Stimulated activated memory B cell treated with anti-CD40 and anti-IgM and Interleukin-4, amounts not matched to agents 10 μg/mL and 1 μg/mL and 100 μg/mL, for 72 hours (primary cell): ENCODE data around the gene GDPD1.
A peak's percentile ranks its signal among the peaks of the same experiment; 100 is the strongest.
"Not testable (repeated sequence)": the region's sequence is repeated elsewhere in the genome, so short reads cannot be mapped to it uniquely, and the experiment has no call there.

Experiments used
- ATAC-seq: fragments of 150-1000 bp; cut with Tn5 transposase; 2 replicates; pipeline ENCODE4 v1.10.0; 2021
- H3K27ac Mint-ChIP-seq: one replicate; pipeline ENCODE4 v1.8.0; 2022; ENCODE audit warnings: mild to moderate bottlenecking, mixed read lengths
- H3K27me3 Mint-ChIP-seq: one replicate; pipeline ENCODE4 v1.8.0; 2022; ENCODE audit warnings: mixed read lengths
- H3K36me3 Mint-ChIP-seq: one replicate; pipeline ENCODE4 v1.8.0; 2022; ENCODE audit warnings: mixed read lengths
- H3K4me1 Mint-ChIP-seq: one replicate; pipeline ENCODE4 v1.8.0; 2022; ENCODE audit warnings: mixed read lengths
- H3K4me3 Mint-ChIP-seq: one replicate; pipeline ENCODE4 v1.8.0; 2022; ENCODE audit warnings: mild to moderate bottlenecking, moderate library complexity, mixed read lengths
- H3K9me3 Mint-ChIP-seq: one replicate; pipeline ENCODE4 v1.8.0; 2022; ENCODE audit warnings: mixed read lengths

Gene GDPD1

DNA sequence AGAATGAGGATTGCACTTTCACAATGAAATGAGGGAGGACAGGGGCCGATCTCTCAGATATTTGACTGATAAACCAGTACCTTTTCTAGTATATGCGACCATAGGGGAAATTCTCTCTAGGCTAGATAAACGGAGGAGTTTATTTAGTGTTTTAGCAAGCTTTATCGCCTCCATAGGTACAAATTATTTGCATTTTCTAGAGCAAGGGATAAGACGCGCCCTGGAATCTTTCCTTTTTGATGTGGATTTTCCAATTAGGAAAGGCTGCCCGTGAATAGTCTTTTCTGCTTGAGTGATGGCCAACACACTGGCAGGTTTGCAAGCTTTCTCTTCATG is 351 bp upstream of the GDPD1 start:
- H3K27me3 Mint-ChIP-seq, result no peaks in the 10 kb centered on the region
- peak overlapping the region; percentile 95 for H3K4me3 Mint-ChIP-seq
- no peaks in the 10 kb centered on the region for H3K36me3 Mint-ChIP-seq
- H3K27ac Mint-ChIP-seq, result peak overlapping the region; percentile 87
- H3K9me3 Mint-ChIP-seq, result no peaks in the 10 kb centered on the region
- no peak for ATAC-seq
- peaks cover 13% of the 10 kb centered on the region for H3K4me1 Mint-ChIP-seq

DNA sequence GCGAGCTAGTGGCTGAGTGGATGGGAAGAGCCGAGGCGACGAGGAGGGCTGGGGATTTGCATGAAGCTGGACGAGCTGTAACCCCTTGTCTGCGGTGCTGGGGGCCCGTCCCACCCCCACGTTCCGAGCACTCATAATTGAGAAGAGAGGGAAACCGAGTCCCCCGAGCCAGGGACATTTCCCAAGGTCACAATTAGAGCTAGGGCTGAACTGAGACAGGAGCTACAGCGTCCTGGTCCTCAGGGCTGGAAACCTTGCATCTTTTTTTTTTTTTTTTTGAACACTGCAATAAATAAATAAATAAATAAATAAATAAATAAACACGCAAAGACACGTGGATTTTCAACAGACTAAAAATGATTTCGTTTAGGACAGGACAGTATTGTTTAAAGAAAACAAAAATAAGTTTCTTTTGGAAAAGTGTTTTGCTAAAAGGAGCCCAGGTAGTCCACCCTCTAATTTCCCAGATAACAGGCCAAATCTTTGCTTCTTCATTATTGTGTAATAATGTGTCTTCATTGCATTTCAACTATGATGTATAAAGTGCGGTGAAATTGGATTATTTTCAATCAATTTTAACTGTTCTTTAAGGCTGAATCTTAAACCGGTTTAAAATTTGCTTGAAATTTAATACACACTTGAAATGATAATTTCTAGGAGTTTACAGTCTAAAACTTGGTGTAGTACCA is 992 bp downstream of the GDPD1 start:
- Mint-ChIP-seq H3K9me3 (no peaks in the 10 kb centered on the region), H3K27ac (peak overlapping the region; percentile 87), H3K4me1 (peaks cover 13% of the 10 kb centered on the region), H3K36me3 (no peaks in the 10 kb centered on the region), H3K4me3 (peak overlapping the region; percentile 95), H3K27me3 (no peaks in the 10 kb centered on the region)
- ATAC-seq, result no peak

DNA sequence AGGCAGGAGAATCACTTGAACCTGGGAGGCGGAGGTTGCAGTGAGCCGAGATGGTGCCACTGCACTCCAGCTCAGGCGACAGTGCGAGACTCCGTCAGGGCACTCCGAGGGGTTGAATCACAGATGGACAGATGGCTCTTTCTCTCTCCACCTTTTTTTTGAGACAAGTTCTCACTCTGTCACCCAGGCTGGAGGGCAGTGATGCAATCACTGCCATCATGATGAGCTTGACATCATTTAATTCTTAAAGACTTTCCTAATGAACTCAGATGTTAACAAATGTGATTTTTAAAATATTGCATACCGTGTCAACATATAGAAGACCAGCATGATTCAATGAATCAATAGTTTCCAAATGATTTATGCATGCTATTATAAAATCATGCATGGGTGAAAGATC is 3.5 kb downstream of the GDPD1 start:
- H3K4me3 Mint-ChIP-seq, result no peak overlapping the region
- ATAC-seq, result no peak
- H3K4me1 Mint-ChIP-seq, result peaks cover 13% of the 10 kb centered on the region
- no peaks in the 10 kb centered on the region for H3K36me3 Mint-ChIP-seq
- H3K27me3 Mint-ChIP-seq, result no peaks in the 10 kb centered on the region
- H3K9me3 Mint-ChIP-seq, result no peaks in the 10 kb centered on the region
- no peak overlapping the region for H3K27ac Mint-ChIP-seq

DNA sequence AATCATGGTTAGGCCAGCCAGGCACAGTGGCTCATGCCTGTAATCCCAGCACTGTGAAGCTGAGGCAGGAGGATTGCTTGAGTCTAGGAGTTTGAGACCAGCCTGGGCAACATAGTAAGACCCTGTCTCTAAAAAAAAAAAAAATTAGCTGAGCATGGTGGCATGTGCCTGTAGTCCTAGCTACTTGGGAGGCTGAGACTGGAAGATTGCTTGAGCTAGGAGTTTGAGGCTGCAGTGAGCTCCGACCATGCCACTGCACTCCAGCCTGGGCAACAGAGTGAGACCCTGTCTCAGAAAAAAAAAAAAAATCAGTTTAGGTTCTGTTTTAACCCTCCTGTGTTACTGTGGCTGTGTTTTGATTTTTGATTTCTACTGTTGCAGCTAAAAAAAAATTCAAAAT is 8.3 kb downstream of the GDPD1 start:
- not testable (repeated sequence) for ATAC-seq, H3K4me3 Mint-ChIP-seq, H3K27me3 Mint-ChIP-seq, H3K9me3 Mint-ChIP-seq, H3K36me3 Mint-ChIP-seq, H3K27ac Mint-ChIP-seq, H3K4me1 Mint-ChIP-seq

DNA sequence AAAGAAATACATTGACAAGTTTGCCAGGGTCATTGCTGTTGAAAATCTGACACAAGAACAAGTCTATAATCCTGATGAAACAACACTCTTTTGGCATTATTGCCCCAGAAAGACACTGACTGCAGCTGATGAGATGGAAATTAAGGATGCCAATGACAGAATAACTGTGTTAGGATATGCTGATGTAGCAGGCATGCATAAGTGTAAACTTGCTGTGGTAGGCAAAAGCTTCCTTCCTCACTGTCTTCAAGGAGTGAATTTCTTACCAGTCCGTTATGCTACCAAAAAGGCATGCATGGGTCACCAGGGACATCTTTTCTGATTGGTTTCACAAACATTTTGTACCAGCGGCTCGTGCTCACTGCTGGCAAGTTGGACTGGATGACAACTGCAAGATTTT is 10.5 kb downstream of the GDPD1 start:
- H3K9me3 Mint-ChIP-seq, result no peaks in the 10 kb centered on the region
- no peak overlapping the region for H3K27ac Mint-ChIP-seq
- no peaks in the 10 kb centered on the region for H3K4me1 Mint-ChIP-seq
- no peak overlapping the region for H3K4me3 Mint-ChIP-seq
- no peaks in the 10 kb centered on the region for H3K27me3 Mint-ChIP-seq
- no peak for ATAC-seq
- no peaks in the 10 kb centered on the region for H3K36me3 Mint-ChIP-seq

DNA sequence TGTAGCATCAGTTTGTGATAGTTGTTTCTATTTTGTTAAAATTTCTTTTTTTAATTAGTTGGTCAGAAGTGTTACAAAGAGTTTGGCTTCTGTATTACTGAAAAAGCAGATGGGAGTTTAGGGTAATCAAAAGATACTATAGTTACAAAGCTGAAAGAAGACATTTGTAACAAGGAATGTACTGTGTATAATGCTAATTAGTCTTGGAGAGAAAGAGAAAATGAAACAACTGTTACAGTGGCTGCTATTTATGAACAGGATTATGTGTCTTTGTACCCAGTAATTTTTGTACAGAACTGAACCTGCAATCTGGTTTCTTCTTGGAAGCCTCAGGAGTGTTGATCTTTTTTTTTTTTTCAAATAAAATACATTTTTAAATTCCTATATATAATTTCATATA is 14.3 kb downstream of the GDPD1 start:
- Mint-ChIP-seq H3K9me3 (no peaks in the 10 kb centered on the region), H3K4me3 (no peak overlapping the region), H3K4me1 (no peaks in the 10 kb centered on the region), H3K27ac (no peak overlapping the region), H3K27me3 (no peaks in the 10 kb centered on the region), H3K36me3 (no peaks in the 10 kb centered on the region)
- no peak for ATAC-seq

DNA sequence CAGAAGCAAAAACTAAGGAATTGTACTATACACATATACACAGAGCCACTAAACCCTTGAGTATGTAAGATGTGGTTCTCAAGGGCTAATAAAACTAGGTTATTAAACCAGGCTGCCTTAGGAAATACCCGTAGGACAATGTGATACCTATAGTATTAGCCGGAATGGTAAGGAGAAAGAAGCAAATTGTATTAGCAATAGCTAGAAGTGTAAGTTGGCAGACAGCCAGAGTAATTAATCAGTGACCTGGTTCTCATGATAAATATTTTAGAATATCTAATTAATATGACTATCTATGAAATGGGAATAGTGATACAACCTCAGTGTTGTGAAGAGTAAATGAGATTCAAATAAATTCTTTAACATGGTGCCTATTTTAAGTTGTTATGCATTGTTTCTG is 18.6 kb downstream of the GDPD1 start:
- Mint-ChIP-seq H3K4me1 (no peaks in the 10 kb centered on the region), H3K27me3 (no peaks in the 10 kb centered on the region), H3K27ac (no peak overlapping the region), H3K9me3 (no peaks in the 10 kb centered on the region), H3K4me3 (no peak overlapping the region), H3K36me3 (no peaks in the 10 kb centered on the region)
- no peak for ATAC-seq

DNA sequence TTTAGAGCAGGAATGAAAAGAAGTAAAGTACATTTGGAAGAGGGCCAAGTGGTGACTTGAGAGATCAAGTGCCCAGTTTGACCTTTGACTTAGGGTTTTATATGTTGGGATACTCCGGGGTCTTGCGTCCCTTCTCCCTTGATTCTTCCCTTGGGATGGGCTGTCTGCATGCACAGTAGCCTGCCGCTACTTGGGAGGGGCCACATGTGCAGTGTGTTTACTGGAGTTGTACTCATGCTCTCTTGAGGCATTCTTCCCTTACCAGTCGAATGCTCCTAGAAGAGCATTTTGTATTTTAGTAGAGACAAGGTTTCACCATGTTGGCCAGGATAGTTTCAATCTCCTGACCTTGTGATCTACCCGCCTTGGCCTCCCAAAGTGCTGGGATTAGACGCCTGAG is 23.8 kb downstream of the GDPD1 start:
- no peaks in the 10 kb centered on the region for H3K27me3 Mint-ChIP-seq
- no peaks in the 10 kb centered on the region for H3K9me3 Mint-ChIP-seq
- H3K36me3 Mint-ChIP-seq, result no peaks in the 10 kb centered on the region
- no peak for ATAC-seq
- no peak overlapping the region for H3K4me3 Mint-ChIP-seq
- no peak overlapping the region for H3K27ac Mint-ChIP-seq
- no peaks in the 10 kb centered on the region for H3K4me1 Mint-ChIP-seq

DNA sequence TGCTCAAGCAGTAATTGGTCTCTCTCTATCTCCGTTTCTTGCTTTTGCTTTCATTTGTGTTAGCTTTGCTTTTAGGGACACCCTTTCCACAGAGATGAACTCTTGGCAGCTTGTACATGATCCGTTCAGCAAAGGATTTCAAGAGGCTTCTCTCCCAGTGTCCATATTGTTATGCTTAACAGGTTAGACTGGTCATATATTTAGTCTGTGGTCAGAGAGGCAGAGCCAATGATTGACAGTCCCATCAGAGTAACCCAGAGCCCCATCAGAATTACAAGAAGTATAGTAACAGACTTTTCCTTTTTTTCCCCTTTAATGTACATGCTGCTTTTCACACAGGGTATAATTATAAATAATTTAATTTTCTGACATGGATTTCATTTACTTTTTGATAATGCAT is 34.4 kb downstream of the GDPD1 start:
- H3K27me3 Mint-ChIP-seq, result no peaks in the 10 kb centered on the region
- no peak for ATAC-seq
- H3K27ac Mint-ChIP-seq, result no peak overlapping the region
- no peak overlapping the region for H3K4me3 Mint-ChIP-seq
- H3K9me3 Mint-ChIP-seq, result no peaks in the 10 kb centered on the region
- no peaks in the 10 kb centered on the region for H3K36me3 Mint-ChIP-seq
- no peaks in the 10 kb centered on the region for H3K4me1 Mint-ChIP-seq

DNA sequence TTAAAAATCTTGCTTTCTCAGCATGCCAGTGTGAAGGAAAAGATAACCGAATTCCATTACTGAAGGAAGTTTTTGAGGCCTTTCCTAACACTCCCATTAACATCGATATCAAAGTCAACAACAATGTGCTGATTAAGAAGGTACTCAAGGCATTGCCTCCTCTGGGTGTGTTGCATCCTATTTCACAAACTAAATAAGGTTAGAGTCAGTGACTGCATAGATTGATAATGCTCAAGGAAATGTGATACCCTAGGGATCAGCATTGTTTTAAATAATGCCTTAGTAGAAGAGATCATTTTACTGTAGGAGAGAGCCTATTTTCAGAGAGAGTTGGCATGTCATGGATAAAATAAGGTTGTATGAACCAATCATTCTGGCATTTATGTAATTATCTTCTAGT is 36.8 kb downstream of the GDPD1 start:
- Mint-ChIP-seq H3K4me3 (no peak overlapping the region), H3K27me3 (no peaks in the 10 kb centered on the region), H3K36me3 (no peaks in the 10 kb centered on the region), H3K9me3 (no peaks in the 10 kb centered on the region), H3K27ac (no peak overlapping the region), H3K4me1 (no peaks in the 10 kb centered on the region)
- ATAC-seq, result no peak

DNA sequence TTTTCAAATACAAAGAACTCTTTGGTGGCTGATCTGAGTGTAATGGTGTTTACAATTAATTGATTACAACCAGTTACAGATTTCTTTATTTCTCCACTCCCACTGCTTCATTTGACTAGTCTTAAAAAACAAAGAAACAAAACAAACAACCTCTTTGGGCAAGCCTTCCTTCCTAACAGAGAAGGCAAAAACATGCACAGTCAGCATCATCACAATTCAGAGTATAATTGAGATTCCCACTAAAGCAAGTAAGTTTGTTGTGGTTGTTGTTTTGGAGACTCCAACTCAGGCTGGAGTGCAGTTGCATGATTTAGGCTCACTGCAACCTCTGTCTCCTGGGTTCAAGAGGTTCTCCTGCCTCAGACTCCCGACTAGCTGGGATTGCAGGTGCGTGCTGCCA is 40.4 kb downstream of the GDPD1 start:
- no peak overlapping the region for H3K27ac Mint-ChIP-seq
- H3K36me3 Mint-ChIP-seq, result no peaks in the 10 kb centered on the region
- no peaks in the 10 kb centered on the region for H3K27me3 Mint-ChIP-seq

DNA sequence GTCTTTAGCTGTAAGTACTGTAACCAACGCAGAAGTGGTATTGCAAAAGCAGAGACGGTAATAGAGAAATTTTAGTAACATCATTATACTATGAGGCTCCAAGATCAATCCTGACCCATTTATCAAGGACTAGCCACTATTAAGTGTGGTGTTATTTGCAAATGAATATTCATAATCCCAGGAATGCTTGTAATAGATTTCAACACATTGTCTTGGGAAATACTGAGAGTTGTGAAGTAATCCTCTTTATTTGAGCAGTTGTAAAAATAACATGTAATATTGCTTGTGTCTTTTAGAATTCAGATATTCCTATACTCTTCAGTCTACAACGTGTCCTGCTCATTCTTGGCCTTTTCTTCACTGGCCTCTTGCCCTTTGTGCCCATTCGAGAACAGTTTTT is 46.4 kb downstream of the GDPD1 start:
- H3K9me3 Mint-ChIP-seq, result no peaks in the 10 kb centered on the region
- H3K4me3 Mint-ChIP-seq, result no peak overlapping the region
- H3K27ac Mint-ChIP-seq, result no peak overlapping the region
- H3K36me3 Mint-ChIP-seq, result peaks cover 2% of the 10 kb centered on the region
- no peaks in the 10 kb centered on the region for H3K27me3 Mint-ChIP-seq
- no peaks in the 10 kb centered on the region for H3K4me1 Mint-ChIP-seq
- ATAC-seq, result no peak

More for the DNA sequence above, 40.4 kb downstream of the GDPD1 start:
- no peaks in the 10 kb centered on the region for H3K4me1 Mint-ChIP-seq
- no peak for ATAC-seq
- H3K9me3 Mint-ChIP-seq, result no peaks in the 10 kb centered on the region
- no peak overlapping the region for H3K4me3 Mint-ChIP-seq

DNA sequence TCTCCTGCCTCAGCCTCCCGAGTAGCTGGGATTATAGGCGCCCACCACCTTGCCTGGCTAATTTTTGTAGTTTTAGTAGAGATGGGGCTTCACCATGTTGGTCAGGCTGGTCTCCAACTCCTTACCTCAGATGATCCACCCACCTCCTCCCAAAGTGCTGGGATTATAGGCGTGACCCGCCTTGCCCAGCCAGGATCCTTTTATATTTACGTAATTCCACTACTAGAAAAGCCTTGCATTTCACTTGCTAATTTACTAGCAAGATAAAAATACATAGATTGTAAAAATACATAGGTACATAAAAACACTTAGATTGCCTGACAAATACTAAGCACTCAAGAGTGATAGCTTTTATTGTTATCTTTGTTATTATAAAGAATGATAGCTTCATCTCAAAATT is 47.5 kb downstream of the GDPD1 start:
- Mint-ChIP-seq H3K9me3 (no peaks in the 10 kb centered on the region), H3K36me3 (peaks cover 5% of the 10 kb centered on the region), H3K27me3 (no peaks in the 10 kb centered on the region), H3K4me3 (no peak overlapping the region), H3K27ac (no peak overlapping the region), H3K4me1 (no peaks in the 10 kb centered on the region)
- ATAC-seq, result no peak

DNA sequence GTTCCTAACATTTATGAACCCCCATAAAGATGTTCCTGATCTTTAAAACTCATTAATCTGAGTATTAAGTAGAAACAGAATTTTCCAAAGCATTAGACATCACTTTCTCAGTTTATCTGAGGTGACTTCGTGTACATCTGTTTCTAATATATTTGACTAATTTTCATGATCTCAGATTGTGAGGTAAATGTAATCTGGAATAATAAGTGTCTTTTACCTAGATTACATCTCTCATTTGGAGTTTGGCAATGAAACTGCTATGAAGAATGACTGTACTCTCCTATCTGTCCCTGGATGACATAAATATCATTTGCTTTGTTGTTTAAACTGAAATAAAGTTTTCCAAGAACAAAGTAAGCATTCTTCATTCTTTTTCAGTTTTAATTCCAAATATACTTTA is 55.3 kb downstream of the GDPD1 start:
- Mint-ChIP-seq H3K27me3 (no peaks in the 10 kb centered on the region), H3K9me3 (no peaks in the 10 kb centered on the region), H3K4me3 (no peak overlapping the region), H3K36me3 (peaks cover 5% of the 10 kb centered on the region), H3K4me1 (peaks cover 18% of the 10 kb centered on the region), H3K27ac (no peak overlapping the region)
- ATAC-seq, result no peak

DNA sequence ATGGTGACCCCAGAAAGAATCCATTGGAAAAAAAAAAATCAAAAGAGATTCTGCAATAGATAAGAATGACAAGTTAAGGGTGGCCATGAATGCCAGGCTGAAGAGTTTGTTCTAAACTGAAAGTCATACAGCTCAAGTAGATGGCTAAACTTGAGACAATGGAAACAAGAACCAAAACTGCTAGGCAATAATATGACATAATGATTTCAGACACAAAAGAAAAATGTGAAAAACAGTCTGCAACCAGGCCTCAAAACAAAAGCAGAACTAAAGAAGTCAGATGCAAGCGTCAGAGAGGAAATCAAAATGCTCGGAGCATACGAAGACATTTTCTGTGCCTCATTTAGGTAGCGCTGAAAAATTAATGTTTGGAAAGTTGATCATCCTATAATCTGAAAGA is 56.7 kb downstream of the GDPD1 start:
- H3K4me1 Mint-ChIP-seq, result peaks cover 18% of the 10 kb centered on the region
- H3K27ac Mint-ChIP-seq, result peak overlapping the region; percentile 85
- H3K4me3 Mint-ChIP-seq, result peak overlapping the region; percentile 39
- H3K9me3 Mint-ChIP-seq, result no peaks in the 10 kb centered on the region
- peaks cover under 1% of the 10 kb centered on the region for H3K36me3 Mint-ChIP-seq
- peak; percentile 83 for ATAC-seq
- no peaks in the 10 kb centered on the region for H3K27me3 Mint-ChIP-seq

DNA sequence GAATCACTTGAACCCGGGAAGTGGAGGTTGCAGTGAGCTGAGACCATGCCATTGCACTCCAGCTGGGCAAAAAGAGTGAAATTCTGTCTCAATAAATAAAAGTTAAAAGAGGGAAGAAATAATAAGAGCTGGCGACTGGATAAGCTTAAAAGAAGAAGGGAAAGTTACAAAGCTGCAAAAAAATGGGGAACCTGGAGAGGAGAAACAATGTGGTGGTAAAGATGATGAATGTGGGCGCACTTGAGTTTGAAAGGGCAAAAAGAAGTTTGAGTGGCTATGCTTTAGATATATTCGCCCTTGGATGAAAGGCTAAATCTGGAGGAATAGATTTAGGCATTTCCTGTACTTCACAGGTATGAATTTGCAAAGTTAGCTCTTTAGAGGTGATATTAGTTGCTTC is 58.1 kb downstream of the GDPD1 start:
- no peak for ATAC-seq
- no peak overlapping the region for H3K27ac Mint-ChIP-seq
- H3K4me1 Mint-ChIP-seq, result peaks cover 18% of the 10 kb centered on the region
- no peaks in the 10 kb centered on the region for H3K27me3 Mint-ChIP-seq
- no peaks in the 10 kb centered on the region for H3K36me3 Mint-ChIP-seq
- no peak overlapping the region for H3K4me3 Mint-ChIP-seq
- H3K9me3 Mint-ChIP-seq, result no peaks in the 10 kb centered on the region

DNA sequence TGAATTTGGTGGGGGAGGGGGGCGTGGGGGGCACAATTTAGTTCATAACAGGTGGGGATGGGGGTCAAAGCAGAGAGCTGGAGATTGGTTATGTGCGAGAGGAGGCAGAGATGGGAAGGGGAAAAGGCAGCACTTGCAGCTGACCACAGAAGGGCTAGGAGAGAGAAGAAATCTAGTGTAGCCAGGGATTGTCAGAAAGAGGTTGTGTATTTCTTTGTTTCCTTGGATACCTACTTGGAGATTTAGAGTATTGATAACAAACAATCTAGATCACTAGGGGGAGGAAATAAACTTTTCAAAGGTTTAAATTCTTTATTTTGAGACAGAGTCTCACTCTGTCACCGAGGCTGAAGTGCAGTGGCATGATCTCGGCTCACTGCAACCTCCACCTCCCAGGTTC is 64.0 kb downstream of the GDPD1 start:
- Mint-ChIP-seq H3K36me3 (no peaks in the 10 kb centered on the region), H3K4me1 (peaks cover 7% of the 10 kb centered on the region), H3K27ac (no peak overlapping the region), H3K9me3 (no peaks in the 10 kb centered on the region), H3K4me3 (no peak overlapping the region), H3K27me3 (no peaks in the 10 kb centered on the region)
- no peak for ATAC-seq
